Activated CD4-positive, alpha-beta memory T cell treated with anti-CD3 and anti-CD28 coated beads for 36 hours (primary cell): ENCODE data around the gene ACAN. TPM values are rescaled to one million over a fixed set of nuclear protein-coding genes. Genes with fewer than 3 reads are reported as not detected.

ENCODE experiments used
- CTCF ChIA-PET: fragments of 350-600 bp; sonication (Branson Sonifier 250); formaldehyde crosslinking; loops from one replicate; lab custom pipeline; 2021; ENCODE audit warnings: antibody characterized with exemption, inconsistent platforms; lab: Charles Lee
- POLR2A ChIA-PET: fragments of 350-600 bp; sonication (Branson Sonifier 250); formaldehyde crosslinking; loops from one replicate; lab custom pipeline; 2021; ENCODE audit warnings: antibody characterized with exemption; lab: Charles Lee
- DNase-seq: peaks from one replicate; pipeline ENCODE4 v3.0.0-alpha.2; 2020
- H3K27ac Mint-ChIP-seq: one replicate; pipeline ENCODE4 v1.8.0; 2021; ENCODE audit warnings: mixed read lengths
- H3K27me3 Mint-ChIP-seq: one replicate; pipeline ENCODE4 v1.8.0; 2021; ENCODE audit warnings: mixed read lengths
- H3K36me3 Mint-ChIP-seq: one replicate; pipeline ENCODE4 v1.8.0; 2021; ENCODE audit warnings: mixed read lengths
- H3K4me1 Mint-ChIP-seq: one replicate; pipeline ENCODE4 v1.8.0; 2021; ENCODE audit warnings: low read depth, mixed read lengths
- H3K4me3 Mint-ChIP-seq: one replicate; pipeline ENCODE4 v1.8.0; 2021; ENCODE audit warnings: mild to moderate bottlenecking, mixed read lengths
- H3K9me3 Mint-ChIP-seq: one replicate; pipeline ENCODE4 v1.8.0; 2021; ENCODE audit warnings: mixed read lengths
- intact Hi-C: fragments of 100-400 bp; cut with micrococcal nuclease; formaldehyde crosslinking; loops from one replicate; pipeline ENCODE4 v1.15.1; 2023
- total RNA-seq, 2 experiments: library from RNA; stranded (reverse); gene quantifications; one replicate each; pipeline ENCODE4 v1.2.3, GENCODE V29; 2021

Gene ACAN
- total RNA-seq, 2 experiments from 2014 or later, result not detected

GRCh38 chr15:88788036-88788435, 15.2 kb upstream of the ACAN start:
- no peaks in the 10 kb centered on the region for H3K36me3 Mint-ChIP-seq
- H3K27me3 Mint-ChIP-seq, result peaks cover 13% of the 10 kb centered on the region
- no peak overlapping the region for H3K27ac Mint-ChIP-seq
- H3K4me3 Mint-ChIP-seq, result no peak overlapping the region
- no peak for DNase-seq
- no peaks in the 10 kb centered on the region for H3K4me1 Mint-ChIP-seq
- intact Hi-C loops, result no loop called here
- CTCF ChIA-PET, result no interaction called here
- POLR2A ChIA-PET, result no interaction called here
- H3K9me3 Mint-ChIP-seq, result no peaks in the 10 kb centered on the region

GRCh38 chr15:88788816-88789215, 14.4 kb upstream of the ACAN start:
- no peak for DNase-seq
- Mint-ChIP-seq H3K36me3 (no peaks in the 10 kb centered on the region), H3K4me3 (no peak overlapping the region), H3K27me3 (peaks cover 18% of the 10 kb centered on the region), H3K27ac (no peak overlapping the region), H3K9me3 (no peaks in the 10 kb centered on the region), H3K4me1 (no peaks in the 10 kb centered on the region)
- ChIA-PET POLR2A (no interaction called here), CTCF (no interaction called here)
- intact Hi-C loops, result no loop called here

- Mint-ChIP-seq H3K4me1 (no peaks in the 10 kb centered on the region), H3K36me3 (no peaks in the 10 kb centered on the region), H3K4me3 (no peak overlapping the region), H3K9me3 (no peaks in the 10 kb centered on the region), H3K27ac (no peak overlapping the region), H3K27me3 (peaks cover 25% of the 10 kb centered on the region)
- DNase-seq, result no peak
- POLR2A ChIA-PET, result no interaction called here
- CTCF ChIA-PET, result no interaction called here
- intact Hi-C loops, result no loop called here
Observed at GRCh38 chr15:88790486-88790885, 12.8 kb upstream of the ACAN start.

DNA sequence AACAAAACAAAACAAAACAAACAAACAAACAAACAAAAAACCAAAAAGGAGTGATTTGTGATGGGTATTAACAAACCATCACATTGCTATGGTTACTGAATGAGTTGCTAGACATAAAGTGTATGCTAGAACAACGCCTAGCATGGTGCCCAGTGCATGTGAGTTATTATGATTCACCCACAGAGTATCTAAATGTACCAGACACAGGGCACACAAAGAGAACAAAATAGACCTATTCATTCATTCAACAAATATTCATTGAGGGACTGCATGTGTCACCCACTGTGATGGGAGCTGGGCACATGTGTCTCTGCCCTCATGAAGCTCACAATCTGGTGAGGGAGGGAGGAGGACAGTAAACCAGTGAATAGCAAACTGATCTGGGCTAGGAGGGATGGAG, 11.6 kb upstream of the ACAN start:
- no peak for DNase-seq
- Mint-ChIP-seq H3K27me3 (peaks cover 32% of the 10 kb centered on the region), H3K4me1 (no peaks in the 10 kb centered on the region), H3K27ac (no peak overlapping the region), H3K9me3 (no peaks in the 10 kb centered on the region), H3K36me3 (no peaks in the 10 kb centered on the region), H3K4me3 (no peak overlapping the region)
- CTCF ChIA-PET, result interaction anchor here (0.6 kb wide), 1 partner anchor 338 kb away, joined by 3 read pairs; no protein-coding TSS in a partner anchor
- intact Hi-C loops, result no loop called here
- POLR2A ChIA-PET, result no interaction called here

DNA sequence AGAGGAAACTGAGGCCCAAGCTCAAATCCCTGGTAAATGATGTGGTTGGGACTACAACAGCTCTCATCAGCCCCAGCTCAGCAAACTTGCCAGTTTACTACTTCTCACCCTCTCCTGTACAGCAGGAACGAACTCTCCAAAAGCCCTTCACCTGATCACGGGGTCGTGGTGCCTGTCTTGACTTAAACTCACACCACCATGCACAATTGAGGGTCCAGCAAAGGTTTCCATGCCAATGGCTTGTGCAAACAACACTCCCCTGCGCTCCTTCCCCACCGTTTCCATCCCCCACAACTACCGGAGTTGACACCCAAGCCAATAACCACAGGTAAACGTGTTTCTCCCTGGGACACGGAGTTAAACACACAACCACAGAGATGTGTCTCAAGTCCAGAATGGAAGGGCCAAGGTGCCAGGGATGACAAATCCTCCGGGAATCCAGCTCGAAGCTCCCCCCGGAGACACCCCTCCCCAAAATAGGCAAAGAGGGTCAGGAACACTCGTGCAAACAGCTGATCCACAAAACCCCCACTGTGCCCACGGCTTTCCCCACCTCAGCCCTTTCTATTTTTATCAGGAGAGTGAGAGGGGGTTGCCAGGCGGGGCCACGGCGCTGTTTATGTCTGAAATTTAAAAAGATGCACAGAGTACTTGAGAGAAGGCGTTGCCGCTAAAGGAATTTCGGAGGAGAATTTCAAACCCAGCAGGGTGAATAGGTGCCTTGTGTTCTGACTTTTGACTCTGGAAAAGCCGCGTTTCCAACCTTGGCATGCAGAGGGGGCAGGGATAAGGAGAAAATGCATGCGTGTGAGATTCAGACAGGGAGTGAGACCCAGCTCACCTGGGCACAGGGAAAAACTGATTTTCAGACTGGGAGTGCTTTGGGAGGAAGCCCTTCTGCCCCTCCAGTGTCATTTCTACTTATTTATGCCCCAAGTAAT, 10.6 kb upstream of the ACAN start:
- H3K27me3 Mint-ChIP-seq, result peaks cover 38% of the 10 kb centered on the region
- no peak overlapping the region for H3K27ac Mint-ChIP-seq
- POLR2A ChIA-PET, result no interaction called here
- no peak for DNase-seq
- H3K4me3 Mint-ChIP-seq, result no peak overlapping the region
- H3K9me3 Mint-ChIP-seq, result no peaks in the 10 kb centered on the region
- no peaks in the 10 kb centered on the region for H3K36me3 Mint-ChIP-seq
- CTCF ChIA-PET, result interaction anchor here (0.6 kb wide), 1 partner anchor 337 kb away, joined by 3 read pairs; no protein-coding TSS in a partner anchor
- intact Hi-C loops, result no loop called here
- no peaks in the 10 kb centered on the region for H3K4me1 Mint-ChIP-seq

DNA sequence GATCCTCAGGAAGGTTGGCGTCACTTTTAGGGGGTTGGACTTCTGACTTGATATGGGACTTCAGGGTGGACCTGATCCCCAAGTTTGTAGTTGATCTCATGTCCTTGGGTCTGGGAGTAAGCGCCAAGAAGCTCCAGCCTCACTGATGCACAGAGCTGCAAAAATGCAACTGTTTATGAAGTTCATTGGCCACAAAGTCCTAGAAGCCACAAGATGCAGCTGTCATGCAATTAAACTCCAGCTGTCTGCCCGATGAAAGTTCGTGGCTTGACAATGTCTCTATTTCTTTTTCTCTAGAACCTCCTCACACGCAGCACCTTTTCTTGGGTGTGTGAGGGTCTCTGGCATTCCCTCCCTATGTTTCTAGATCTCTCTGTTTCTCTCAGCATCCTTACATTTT, 9.2 kb upstream of the ACAN start:
- no peak for DNase-seq
- ChIA-PET CTCF (no interaction called here), POLR2A (no interaction called here)
- no peaks in the 10 kb centered on the region for H3K4me1 Mint-ChIP-seq
- no peak overlapping the region for H3K27ac Mint-ChIP-seq
- intact Hi-C loops, result no loop called here
- H3K4me3 Mint-ChIP-seq, result no peak overlapping the region
- H3K27me3 Mint-ChIP-seq, result peaks cover 43% of the 10 kb centered on the region
- no peaks in the 10 kb centered on the region for H3K9me3 Mint-ChIP-seq
- no peaks in the 10 kb centered on the region for H3K36me3 Mint-ChIP-seq

DNA sequence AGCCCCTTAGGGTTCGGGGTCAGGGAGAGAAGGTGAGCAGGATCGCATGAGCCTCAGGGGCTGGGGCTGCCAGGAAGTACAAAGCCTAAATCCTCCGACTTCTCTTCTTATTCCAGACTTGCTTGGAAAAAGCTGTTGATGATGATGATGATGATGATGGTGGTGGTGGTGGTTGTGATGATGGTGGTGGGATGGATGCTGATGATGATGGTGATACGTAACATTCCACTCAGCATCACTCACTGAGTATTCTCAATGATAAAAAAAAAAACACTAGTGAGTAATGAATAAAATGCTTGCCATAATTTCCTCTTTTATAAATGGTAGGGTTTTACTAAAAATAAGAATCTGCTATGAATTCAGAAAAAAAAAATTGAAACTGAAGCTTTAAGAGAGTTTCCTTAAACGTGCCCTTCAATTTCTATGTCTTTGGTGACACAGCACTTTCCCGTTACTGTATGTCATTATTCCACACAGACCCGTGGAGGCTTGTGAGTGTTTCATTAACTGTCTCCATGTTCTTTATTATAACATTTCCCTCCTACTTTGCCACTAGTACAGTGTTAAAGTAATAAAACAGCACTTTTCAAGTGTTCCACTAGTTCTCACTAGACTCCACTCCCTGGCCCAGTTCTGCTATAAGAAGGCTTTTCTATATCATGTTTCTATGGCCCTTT, 5.4 kb upstream of the ACAN start:
- H3K4me1 Mint-ChIP-seq, result peaks cover 3% of the 10 kb centered on the region
- intact Hi-C loops, result no loop called here
- H3K27me3 Mint-ChIP-seq, result peaks cover 44% of the 10 kb centered on the region
- H3K9me3 Mint-ChIP-seq, result no peaks in the 10 kb centered on the region
- POLR2A ChIA-PET, result no interaction called here
- CTCF ChIA-PET, result interaction anchor here (0.6 kb wide), 1 partner anchor 26 kb away, joined by 6 read pairs; no protein-coding TSS in a partner anchor
- no peak overlapping the region for H3K27ac Mint-ChIP-seq
- H3K4me3 Mint-ChIP-seq, result no peak overlapping the region
- DNase-seq, result no peak
- H3K36me3 Mint-ChIP-seq, result no peaks in the 10 kb centered on the region

- ChIA-PET POLR2A (no interaction called here), CTCF (interaction anchor here (1.2 kb wide), 1 partner anchor 104 kb away, joined by 3 read pairs; no protein-coding TSS in a partner anchor)
- Mint-ChIP-seq H3K27ac (no peak overlapping the region), H3K36me3 (no peaks in the 10 kb centered on the region), H3K4me1 (peaks cover 6% of the 10 kb centered on the region), H3K4me3 (no peak overlapping the region), H3K27me3 (peaks cover 42% of the 10 kb centered on the region), H3K9me3 (no peaks in the 10 kb centered on the region)
- no peak for DNase-seq
- intact Hi-C loops, result no loop called here
Observed at GRCh38 chr15:88799341-88799740, 3.9 kb upstream of the ACAN start.

DNA sequence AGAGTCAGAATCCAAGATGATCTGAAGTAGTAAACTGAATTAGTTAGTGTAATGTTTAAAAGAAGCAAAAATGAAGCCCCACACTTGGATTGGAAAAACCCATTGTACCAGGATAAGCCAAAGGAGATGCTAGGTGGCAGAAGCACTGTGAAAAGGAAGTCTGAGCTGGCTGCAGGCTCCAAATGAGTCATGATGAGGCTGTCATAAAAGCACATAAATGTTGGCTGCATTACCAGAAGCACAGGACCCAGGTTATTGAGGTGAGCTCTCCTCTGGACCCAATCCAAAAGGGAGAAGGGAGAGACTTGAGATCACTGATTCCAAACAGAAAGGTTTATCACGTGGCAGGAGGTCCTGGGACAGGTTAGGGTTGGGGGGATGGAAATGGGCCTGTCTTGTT, 3.2 kb upstream of the ACAN start:
- Mint-ChIP-seq H3K36me3 (no peaks in the 10 kb centered on the region), H3K27me3 (peaks cover 45% of the 10 kb centered on the region), H3K27ac (no peak overlapping the region), H3K4me3 (no peak overlapping the region), H3K9me3 (no peaks in the 10 kb centered on the region), H3K4me1 (peaks cover 6% of the 10 kb centered on the region)
- intact Hi-C loops, result loop anchor here (10.0 kb wide), 1 partner anchor 95 kb away; no protein-coding TSS in a partner anchor
- ChIA-PET CTCF (interaction anchor here (1.2 kb wide), 1 partner anchor 103 kb away, joined by 3 read pairs; no protein-coding TSS in a partner anchor), POLR2A (no interaction called here)
- DNase-seq, result no peak

- CTCF ChIA-PET, result interaction anchor here (1.2 kb wide), 1 partner anchor 102 kb away, joined by 3 read pairs; no protein-coding TSS in a partner anchor
Observed at GRCh38 chr15:88800738-88801137, 2.5 kb upstream of the ACAN start.

GRCh38 chr15:88802250-88802990, 816 bp upstream of the ACAN start:
- Mint-ChIP-seq H3K4me3 (no peak overlapping the region), H3K27me3 (peaks cover 46% of the 10 kb centered on the region), H3K9me3 (no peaks in the 10 kb centered on the region), H3K36me3 (no peaks in the 10 kb centered on the region), H3K4me1 (peaks cover 6% of the 10 kb centered on the region), H3K27ac (no peak overlapping the region)
- ChIA-PET CTCF (no interaction called here), POLR2A (no interaction called here)
- DNase-seq, result no peak
- intact Hi-C loops, result loop anchor here (10.0 kb wide), 1 partner anchor 98 kb away; no protein-coding TSS in a partner anchor

More at GRCh38 chr15:88800738-88801137, 2.5 kb upstream of the ACAN start:
- no peak overlapping the region for H3K4me3 Mint-ChIP-seq
- POLR2A ChIA-PET, result no interaction called here
- no peak for DNase-seq
- peaks cover 6% of the 10 kb centered on the region for H3K4me1 Mint-ChIP-seq
- no peaks in the 10 kb centered on the region for H3K36me3 Mint-ChIP-seq
- no peak overlapping the region for H3K27ac Mint-ChIP-seq
- no peaks in the 10 kb centered on the region for H3K9me3 Mint-ChIP-seq
- intact Hi-C loops, result loop anchor here (10.0 kb wide), 1 partner anchor 96 kb away; no protein-coding TSS in a partner anchor
- peaks cover 50% of the 10 kb centered on the region for H3K27me3 Mint-ChIP-seq

GRCh38 chr15:88802991-88803240, 320 bp upstream of the ACAN start:
- ChIA-PET CTCF (no interaction called here), POLR2A (no interaction called here)
- H3K27ac Mint-ChIP-seq, result no peak overlapping the region
- H3K36me3 Mint-ChIP-seq, result no peaks in the 10 kb centered on the region
- peaks cover 6% of the 10 kb centered on the region for H3K4me1 Mint-ChIP-seq
- no peaks in the 10 kb centered on the region for H3K9me3 Mint-ChIP-seq
- H3K4me3 Mint-ChIP-seq, result no peak overlapping the region
- no peak for DNase-seq
- peaks cover 43% of the 10 kb centered on the region for H3K27me3 Mint-ChIP-seq
- intact Hi-C loops, result loop anchor here (10.0 kb wide), 1 partner anchor 98 kb away; no protein-coding TSS in a partner anchor
